ENCODE results near the gene TXN. TPM values are rescaled to one million over a fixed set of nuclear protein-coding genes. Genes with fewer than 3 reads are reported as not detected.

Gene TXN
- total and polyA plus RNA-seq, 2 of the 8 experiments (the other 6 are each of a cell fraction or from before 2014, with no cell fraction given), result 297 to 419 TPM

- no peak overlapping the region for H2BK5ac ChIP-seq (ENCODE audit: low read depth, low read length)
- 58% methylated on average over 4 of the region's 4 CpGs; no CpG with 5 or more reads in 1 of the 2 experiments for WGBS, 2 experiments (ENCODE audit: extremely low coverage in 1 of 2, insufficient coverage in 1 of 2, insufficient read length in 1 of 2, insufficient replicate concordance in 2 of 2, low coverage in 1 of 2, low lambda C conversion rate in 2 of 2, missing lambda C conversion rate in 1 of 2)
- peaks cover 9% of the 10 kb centered on the region for H3K23me2 ChIP-seq (ENCODE audit: low read depth, low read length)
- H3K9ac ChIP-seq (replicated peaks in 1 of 4; ENCODE audit: extremely low read depth in 1 of 4, low read depth in 3 of 4, low read length in 3 of 4), result no peak overlapping the region; a peak in 1 of 7 replicates
- H3K4me3 ChIP-seq (ENCODE audit: extremely low read depth in 1 of 4, insufficient read depth in 2 of 4, low read depth in 3 of 4, low read length in 4 of 4), result no peak overlapping the region
- FAIRE-seq (no peak), DNase-seq (ENCODE audit: low read depth in 1 of 2, low spot score in 2 of 2) (no peak)
- H3K9me3 ChIP-seq (ENCODE audit: insufficient read depth in 2 of 2, low read depth in 1 of 2, low read length in 1 of 2), result no peaks in the 10 kb centered on the region
- no peak overlapping the region for H3K4ac ChIP-seq (replicated peaks; ENCODE audit: insufficient read length, low read depth, low read length)
- H3K36me3 ChIP-seq (ENCODE audit: control insufficient read depth in 2 of 4, insufficient read depth in 4 of 4, low read length in 3 of 4), result no peaks in the 10 kb centered on the region
- H4K20me1 ChIP-seq (replicated peaks in 1 of 2; ENCODE audit: control insufficient read depth in 1 of 2, insufficient read depth in 2 of 2, low read length in 2 of 2), result no peaks in the 10 kb centered on the region
- H2BK20ac ChIP-seq (ENCODE audit: low read length), result no peak overlapping the region
- no peak overlapping the region for H3K14ac ChIP-seq (ENCODE audit: insufficient read length)
- ChIA-PET POLR2A (ENCODE audit: partially characterized antibody) (interaction anchor here (0.9 kb wide), 1 partner anchor 14 kb away, joined by 4 read pairs; no protein-coding TSS in a partner anchor), CTCF (ENCODE audit: partially characterized antibody) (interaction anchor here (2.5 to 4.1 kb wide), 2 partner anchors 8 to 11 kb away, joined by 6 to 16 read pairs; no protein-coding TSS in a partner anchor)
- no peak overlapping the region for H2AFZ ChIP-seq (ENCODE audit: low read length)
- no peak overlapping the region for H4K91ac ChIP-seq (replicated peaks; ENCODE audit: insufficient read length, low read length)
- peaks cover 2% of the 10 kb centered on the region in 2 experiments; a peak in 2 of 4 replicates for H3K79me2 ChIP-seq (ENCODE audit: control insufficient read depth in 1 of 2, insufficient read depth in 2 of 2, low read length in 2 of 2)
- H2AK5ac ChIP-seq (ENCODE audit: low read depth, low read length), result no peak overlapping the region
- H3K79me1 ChIP-seq (ENCODE audit: low read depth, low read length), result no peaks in the 10 kb centered on the region
- H2BK120ac ChIP-seq (replicated peaks; ENCODE audit: low read depth, low read length), result no peak overlapping the region
- H4K5ac ChIP-seq (ENCODE audit: insufficient read length, low read depth, low read length), result no peak overlapping the region
- H3K4me2 ChIP-seq (ENCODE audit: insufficient read depth in 1 of 2, low read depth in 2 of 2, low read length in 2 of 2), result no peak overlapping the region
- H2BK15ac ChIP-seq (ENCODE audit: low read length), result no peak overlapping the region
- H4K8ac ChIP-seq (ENCODE audit: extremely low read depth, insufficient read depth, low read length), result no peak overlapping the region
- no peak overlapping the region for H2BK12ac ChIP-seq (ENCODE audit: low read depth, low read length)
- H3K4me1 ChIP-seq (replicated peaks in 1 of 4; ENCODE audit: control insufficient read depth in 3 of 4, insufficient read depth in 4 of 4, low read length in 3 of 4), result peaks cover 3 to 13% (median 6%) of the 10 kb centered on the region in 4 experiments; a peak in 6 of 7 replicates
- no peak overlapping the region for H3K18ac ChIP-seq (ENCODE audit: extremely low read depth, low read length)
- no peak overlapping the region for H3K27ac ChIP-seq (ENCODE audit: low read depth, low read length)
- H3K23ac ChIP-seq (ENCODE audit: insufficient read length), result no peak overlapping the region
- H3K27me3 ChIP-seq (replicated peaks in 1 of 4; ENCODE audit: control insufficient read depth in 3 of 4, extremely low read depth in 1 of 4, insufficient read depth in 3 of 4, low read length in 3 of 4), result no peaks in the 10 kb centered on the region; a peak in 1 of 7 replicates
- no peak overlapping the region for H3K56ac ChIP-seq (replicated peaks; ENCODE audit: insufficient read length, low read depth, low read length)
- TF ChIP-seq USF2 (IDR thresholded peaks at IDR 0.05; ENCODE audit: low read length) (no peak), BCL11A (IDR thresholded peaks at IDR 0.05; ENCODE audit: low read depth in 2 of 2, low read length in 2 of 2) (no peak), CTBP2 (IDR thresholded peaks at IDR 0.05; ENCODE audit: borderline replicate concordance, insufficient read depth, insufficient read length, low read length) (no peak), TBP (IDR thresholded peaks at IDR 0.05; ENCODE audit: low read depth, low read length) (no peak), E2F6 (IDR thresholded peaks at IDR 0.05) (no peak), JUND (IDR thresholded peaks at IDR 0.05; ENCODE audit: low read length) (no peak), SUZ12 (IDR thresholded peaks at IDR 0.05; ENCODE audit: low read length) (no peak), CHD2 (IDR thresholded peaks at IDR 0.05; ENCODE audit: low read length) (no peak), KDM4A (IDR thresholded peaks at IDR 0.05; ENCODE audit: low read depth, low read length, severe bottlenecking) (no peak), EP300 (IDR thresholded peaks at IDR 0.05; ENCODE audit: borderline replicate concordance in 1 of 2, low read depth in 2 of 2, low read length in 2 of 2) (no peak), CEBPB (IDR thresholded peaks at IDR 0.05; ENCODE audit: low read depth, low read length) (no peak), JUN (IDR thresholded peaks at IDR 0.05; ENCODE audit: low read depth, low read length) (no peak)
Observed at GRCh38 chr9:110260911-110261310, 4.6 kb upstream of the TXN start.

Measured in H1 (cell line).